SU-DHL-6 (cell line): ENCODE measurements around the gene FIZ1.
"Not testable (repeated sequence)": the region's sequence is repeated elsewhere in the genome, so short reads cannot be mapped to it uniquely, and the experiment has no call there.

Source experiments
- EZH2phosphoT487 ChIP-seq: fragments of 200-600 bp; sonication (generic), shearing (Covaris generic); conservative IDR thresholded peaks from 2 replicates; pipeline ENCODE4 v1.6.1; 2018; ENCODE audit warnings: mild to moderate bottlenecking, antibody characterized with exemption, low read length, moderate library complexity, mixed read lengths
- TF ChIP-seq, protein P1 (sequence below): fragments of 200-600 bp; sonication (generic); IDR thresholded peaks from one replicate; pipeline ENCODE4 v1.5.1; 2017; ENCODE audit warnings: antibody characterized with exemption, mild to moderate bottlenecking, low read length, moderate library complexity; ENCODE audit not compliant: insufficient read depth, poor library complexity, severe bottlenecking

DNA sequence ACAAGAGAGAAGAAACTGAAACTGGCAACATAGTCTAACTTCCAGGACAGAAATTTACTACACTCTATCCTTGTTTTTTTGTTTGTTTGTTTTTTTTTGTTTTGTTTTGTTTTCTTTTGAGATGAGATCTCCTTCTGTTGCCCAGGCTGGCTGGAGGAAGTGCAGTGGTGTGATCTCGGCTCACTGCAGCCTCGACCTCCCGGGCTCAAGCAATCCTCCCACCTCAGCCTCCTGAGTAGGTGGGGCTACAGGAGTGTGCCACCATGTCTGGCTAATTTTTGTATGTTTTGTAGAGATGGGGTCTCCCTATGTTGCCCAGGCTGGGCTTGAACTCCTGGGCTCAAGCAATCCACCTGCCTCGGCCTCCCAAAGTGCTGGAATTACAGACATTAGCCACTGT, 17.0 kb downstream of the FIZ1 start:
- TF ChIP-seq, protein P1, sequence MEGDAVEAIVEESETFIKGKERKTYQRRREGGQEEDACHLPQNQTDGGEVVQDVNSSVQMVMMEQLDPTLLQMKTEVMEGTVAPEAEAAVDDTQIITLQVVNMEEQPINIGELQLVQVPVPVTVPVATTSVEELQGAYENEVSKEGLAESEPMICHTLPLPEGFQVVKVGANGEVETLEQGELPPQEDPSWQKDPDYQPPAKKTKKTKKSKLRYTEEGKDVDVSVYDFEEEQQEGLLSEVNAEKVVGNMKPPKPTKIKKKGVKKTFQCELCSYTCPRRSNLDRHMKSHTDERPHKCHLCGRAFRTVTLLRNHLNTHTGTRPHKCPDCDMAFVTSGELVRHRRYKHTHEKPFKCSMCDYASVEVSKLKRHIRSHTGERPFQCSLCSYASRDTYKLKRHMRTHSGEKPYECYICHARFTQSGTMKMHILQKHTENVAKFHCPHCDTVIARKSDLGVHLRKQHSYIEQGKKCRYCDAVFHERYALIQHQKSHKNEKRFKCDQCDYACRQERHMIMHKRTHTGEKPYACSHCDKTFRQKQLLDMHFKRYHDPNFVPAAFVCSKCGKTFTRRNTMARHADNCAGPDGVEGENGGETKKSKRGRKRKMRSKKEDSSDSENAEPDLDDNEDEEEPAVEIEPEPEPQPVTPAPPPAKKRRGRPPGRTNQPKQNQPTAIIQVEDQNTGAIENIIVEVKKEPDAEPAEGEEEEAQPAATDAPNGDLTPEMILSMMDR, result not testable (repeated sequence)
- TF ChIP-seq EZH2phosphoT487, result not testable (repeated sequence)
